ENCODE measurements around the gene GMNN.

- TF ChIP-seq, protein P1, sequence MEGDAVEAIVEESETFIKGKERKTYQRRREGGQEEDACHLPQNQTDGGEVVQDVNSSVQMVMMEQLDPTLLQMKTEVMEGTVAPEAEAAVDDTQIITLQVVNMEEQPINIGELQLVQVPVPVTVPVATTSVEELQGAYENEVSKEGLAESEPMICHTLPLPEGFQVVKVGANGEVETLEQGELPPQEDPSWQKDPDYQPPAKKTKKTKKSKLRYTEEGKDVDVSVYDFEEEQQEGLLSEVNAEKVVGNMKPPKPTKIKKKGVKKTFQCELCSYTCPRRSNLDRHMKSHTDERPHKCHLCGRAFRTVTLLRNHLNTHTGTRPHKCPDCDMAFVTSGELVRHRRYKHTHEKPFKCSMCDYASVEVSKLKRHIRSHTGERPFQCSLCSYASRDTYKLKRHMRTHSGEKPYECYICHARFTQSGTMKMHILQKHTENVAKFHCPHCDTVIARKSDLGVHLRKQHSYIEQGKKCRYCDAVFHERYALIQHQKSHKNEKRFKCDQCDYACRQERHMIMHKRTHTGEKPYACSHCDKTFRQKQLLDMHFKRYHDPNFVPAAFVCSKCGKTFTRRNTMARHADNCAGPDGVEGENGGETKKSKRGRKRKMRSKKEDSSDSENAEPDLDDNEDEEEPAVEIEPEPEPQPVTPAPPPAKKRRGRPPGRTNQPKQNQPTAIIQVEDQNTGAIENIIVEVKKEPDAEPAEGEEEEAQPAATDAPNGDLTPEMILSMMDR (IDR thresholded peaks at IDR 0.05): no peak
- no peak for TF ChIP-seq POLR2A (IDR thresholded peaks at IDR 0.05)
Observed at GRCh38 chr6:24761851-24762250, 12.9 kb upstream of the GMNN start.

Data from breast epithelium (tissue), 3 donors.